DMS 273 (cell line): ENCODE data around the gene GTF3C6.
"Not testable (repeated sequence)": the region's sequence is repeated elsewhere in the genome, so short reads cannot be mapped to it uniquely, and the experiment has no call there.

ENCODE experiments used
- DNase-seq: peaks from one replicate; lab custom pipeline; 2025; ENCODE audit not compliant: unreplicated experiment; lab: John Stamatoyannopoulos, UW

GTF3C6 gene

GRCh38 chr6:110976575-110976974 lies 18.1 kb downstream of the GTF3C6 start:
- no peak for DNase-seq

- no peak for DNase-seq
Measured at GRCh38 chr6:110979565-110980101, 21.1 kb downstream of the GTF3C6 start.

DNA sequence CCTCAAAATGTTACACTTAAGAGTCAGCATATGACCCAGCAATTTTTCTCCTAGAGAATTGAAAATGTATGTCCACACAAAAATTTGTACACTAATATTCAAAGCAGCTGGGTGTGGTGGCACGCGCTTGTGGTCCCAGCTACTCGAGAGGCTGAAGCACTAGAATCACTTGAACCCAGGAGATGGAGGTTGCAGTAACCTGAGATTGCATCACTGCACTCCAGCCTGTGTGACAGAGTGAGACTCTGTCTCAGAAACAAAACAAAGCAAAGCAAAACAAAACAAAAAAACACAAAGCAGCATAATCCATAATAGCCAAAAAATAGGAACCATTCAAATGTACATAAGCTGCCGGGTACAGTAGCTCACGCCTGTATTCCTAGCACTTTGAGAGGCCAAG lies 21.7 kb downstream of the GTF3C6 start:
- no peak for DNase-seq

GRCh38 chr6:110980648-110981047 lies 22.1 kb downstream of the GTF3C6 start:
- no peak for DNase-seq

GRCh38 chr6:110981202-110981600 lies 22.7 kb downstream of the GTF3C6 start:
- no peak for DNase-seq

GRCh38 chr6:110990840-110991576 lies 32.5 kb downstream of the GTF3C6 start:
- no peak for DNase-seq

- no peak for DNase-seq
Measured at GRCh38 chr6:110996691-110997090, 38.2 kb downstream of the GTF3C6 start.

- peak; percentile 44 for DNase-seq
Measured at GRCh38 chr6:110999634-111000270, 41.2 kb downstream of the GTF3C6 start.

DNA sequence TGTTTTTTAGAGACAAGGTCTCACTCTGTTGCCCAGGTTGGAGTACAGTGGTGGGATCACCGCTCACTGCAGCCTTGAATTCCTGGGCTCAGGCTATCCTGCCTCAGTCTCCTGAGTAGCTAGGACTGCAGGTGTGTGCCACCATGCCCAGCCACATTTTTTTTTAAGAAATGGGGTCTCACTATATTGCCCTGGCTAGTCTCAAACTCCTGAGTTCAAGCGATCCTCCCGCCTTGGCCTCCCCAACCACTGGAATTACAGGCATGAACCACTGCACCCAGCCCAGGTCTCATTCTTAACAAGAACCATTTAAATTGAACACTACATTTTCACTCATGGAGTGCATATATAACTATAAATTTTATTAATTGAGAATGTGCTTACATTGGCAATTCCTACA lies 43.8 kb downstream of the GTF3C6 start:
- DNase-seq, result no peak

DNA sequence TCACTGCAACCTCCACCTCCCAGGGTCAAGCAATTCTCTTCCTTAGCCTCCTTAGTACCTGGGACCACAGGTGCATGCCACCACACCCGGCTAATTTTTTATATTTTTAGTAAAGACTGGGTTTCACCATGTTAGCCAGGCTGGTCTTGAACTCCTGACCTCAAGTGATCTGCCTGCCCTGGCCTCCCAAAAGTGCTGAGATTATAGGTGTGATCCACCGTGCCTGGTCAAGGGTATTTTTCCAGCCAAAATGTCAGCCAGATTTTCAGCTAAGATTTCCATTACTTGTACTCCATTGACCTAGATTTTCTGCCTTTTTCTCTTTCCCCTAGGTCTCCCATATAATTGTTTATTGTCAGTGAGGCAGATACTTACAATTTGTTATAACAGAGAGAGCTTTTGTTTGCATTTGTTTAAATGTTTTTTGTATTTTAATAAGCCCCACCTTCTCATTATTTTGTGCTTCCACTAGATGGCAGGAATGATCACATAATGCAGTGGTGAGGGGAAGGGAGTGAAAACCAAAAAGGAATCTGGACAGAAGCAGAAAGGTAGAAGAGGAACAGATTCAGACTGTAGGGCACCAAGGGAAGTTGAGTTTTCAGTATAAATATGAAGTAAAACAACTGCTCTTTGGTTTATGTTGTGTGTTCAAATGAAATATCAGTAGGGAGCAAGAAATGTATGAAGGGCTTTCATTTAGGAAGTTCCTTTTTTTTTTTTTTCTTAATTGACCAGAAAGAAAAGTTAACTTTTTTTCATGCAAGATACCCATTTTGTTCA lies 53.0 kb downstream of the GTF3C6 start:
- peak; percentile 72 for DNase-seq

- no peak for DNase-seq
Measured at GRCh38 chr6:111012143-111012452, 53.6 kb downstream of the GTF3C6 start.

DNA sequence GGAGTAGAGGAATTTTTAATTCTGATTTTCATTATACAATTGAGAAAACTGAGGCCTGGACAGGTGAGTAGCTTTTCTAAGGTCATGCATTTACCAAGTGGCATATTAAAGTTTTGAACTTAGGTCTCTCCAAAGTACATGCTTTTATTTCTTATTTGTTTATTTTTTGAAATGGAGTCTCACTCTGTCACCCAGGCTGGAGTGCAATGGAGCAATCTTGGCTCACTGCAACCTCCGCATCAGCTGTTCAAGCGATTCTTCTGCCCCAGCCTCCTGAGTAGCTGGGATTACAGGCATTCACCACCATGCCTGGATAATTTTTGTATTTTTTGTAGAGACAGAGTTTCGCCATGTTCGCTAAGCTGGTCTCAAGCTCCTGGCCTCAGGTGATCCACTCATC lies 54.0 kb downstream of the GTF3C6 start:
- DNase-seq, result not testable (repeated sequence)

DNA sequence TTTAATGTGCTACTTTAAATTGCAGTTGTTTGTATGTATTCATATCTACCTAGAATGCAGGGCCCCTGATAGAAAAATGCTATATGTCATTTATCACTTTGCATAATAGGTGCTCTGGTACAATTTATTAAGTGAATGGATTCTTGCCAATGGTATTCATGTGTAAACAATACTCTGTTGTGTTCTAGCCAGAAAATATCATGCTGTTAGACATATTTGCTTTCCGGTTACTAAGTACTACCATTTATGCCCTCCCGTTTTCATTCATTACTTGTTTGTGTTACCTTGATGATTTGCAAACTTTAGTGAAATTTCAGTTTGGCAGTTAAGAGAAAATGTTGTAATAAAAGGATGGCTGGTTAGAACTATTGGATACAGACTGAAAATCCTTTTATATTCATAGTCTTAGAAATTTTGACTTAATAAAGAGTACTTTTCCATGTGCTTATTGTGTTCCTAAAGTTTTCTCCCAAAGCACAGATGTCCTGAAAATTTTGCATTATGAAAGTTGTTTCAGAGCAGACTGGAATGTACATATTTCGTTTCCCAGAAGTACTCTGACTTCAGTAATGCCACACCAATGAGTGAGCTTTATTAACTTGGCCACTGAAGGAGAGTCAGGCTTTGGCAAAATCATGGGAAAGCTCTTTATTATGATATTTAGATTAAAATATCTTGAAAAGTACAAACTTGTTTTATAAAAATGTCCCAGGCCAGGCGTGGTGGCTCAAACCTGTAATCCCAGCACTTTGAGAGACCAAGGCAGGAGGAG lies 54.8 kb downstream of the GTF3C6 start:
- DNase-seq, result no peak

DNA sequence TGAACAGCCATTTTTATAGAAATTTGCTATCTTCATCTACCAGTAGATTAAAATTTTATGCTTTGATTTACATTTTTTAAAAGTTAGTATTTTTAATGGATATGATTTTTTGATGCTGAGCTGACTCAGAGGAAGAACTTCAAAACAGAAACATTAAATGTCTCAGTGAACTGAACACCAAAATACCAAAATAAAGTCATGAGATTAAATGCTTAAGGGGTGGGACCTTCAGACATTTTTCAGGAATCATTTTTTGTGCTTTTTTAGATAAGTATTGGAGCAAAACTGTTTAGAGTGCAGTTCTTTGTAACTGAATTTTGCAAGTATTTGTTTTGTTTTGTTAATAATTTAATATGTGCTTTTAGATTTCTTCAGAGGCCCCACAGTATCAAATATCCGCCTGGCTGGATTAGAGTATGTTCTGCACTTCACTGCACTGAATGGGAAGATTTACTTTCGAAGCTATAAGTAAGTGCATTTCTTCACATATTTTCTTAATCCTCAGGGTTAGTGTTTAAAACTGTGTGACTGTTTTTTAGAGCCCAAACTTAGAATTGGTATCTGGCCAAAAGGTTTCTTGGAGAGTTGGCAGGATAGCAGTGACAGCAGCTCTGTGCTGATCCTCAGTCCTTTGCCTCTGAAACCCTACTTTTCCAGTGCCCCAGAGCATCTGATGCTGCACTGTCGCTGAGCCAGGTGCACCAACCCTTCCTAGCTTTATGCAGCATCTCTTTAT lies 57.1 kb downstream of the GTF3C6 start:
- no peak for DNase-seq

DNA sequence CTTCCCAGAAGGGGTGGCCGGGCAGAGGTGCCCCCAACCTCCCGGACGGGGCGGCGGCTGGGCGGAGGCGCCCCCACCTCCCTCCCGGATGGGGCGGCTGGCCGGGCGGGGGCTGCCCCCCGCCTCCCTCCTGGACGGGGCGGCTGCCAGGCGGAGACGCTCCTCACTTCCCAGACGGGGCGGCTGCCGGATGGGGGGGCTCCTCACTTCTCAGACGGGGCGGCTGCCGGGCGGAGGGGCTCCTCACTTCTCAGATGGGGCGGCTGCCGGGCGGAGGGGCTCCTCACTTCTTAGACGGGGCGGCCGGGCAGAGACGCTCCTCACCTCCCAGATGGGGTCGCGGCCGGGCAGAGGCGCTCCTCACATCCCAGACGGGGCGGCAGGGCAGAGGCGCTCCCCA lies 58.7 kb downstream of the GTF3C6 start:
- DNase-seq, result not testable (repeated sequence)
